Measurements from ENCODE around the gene LIN52. TPM values are rescaled to one million over a fixed set of nuclear protein-coding genes. Genes with fewer than 3 reads are reported as not detected.
"Not testable (repeated sequence)": the region's sequence is repeated elsewhere in the genome, so short reads cannot be mapped to it uniquely, and the experiment has no call there.

The LIN52 gene
- total RNA-seq, 2 experiments from 2014 or later = 12.0 to 15.0 TPM

DNA sequence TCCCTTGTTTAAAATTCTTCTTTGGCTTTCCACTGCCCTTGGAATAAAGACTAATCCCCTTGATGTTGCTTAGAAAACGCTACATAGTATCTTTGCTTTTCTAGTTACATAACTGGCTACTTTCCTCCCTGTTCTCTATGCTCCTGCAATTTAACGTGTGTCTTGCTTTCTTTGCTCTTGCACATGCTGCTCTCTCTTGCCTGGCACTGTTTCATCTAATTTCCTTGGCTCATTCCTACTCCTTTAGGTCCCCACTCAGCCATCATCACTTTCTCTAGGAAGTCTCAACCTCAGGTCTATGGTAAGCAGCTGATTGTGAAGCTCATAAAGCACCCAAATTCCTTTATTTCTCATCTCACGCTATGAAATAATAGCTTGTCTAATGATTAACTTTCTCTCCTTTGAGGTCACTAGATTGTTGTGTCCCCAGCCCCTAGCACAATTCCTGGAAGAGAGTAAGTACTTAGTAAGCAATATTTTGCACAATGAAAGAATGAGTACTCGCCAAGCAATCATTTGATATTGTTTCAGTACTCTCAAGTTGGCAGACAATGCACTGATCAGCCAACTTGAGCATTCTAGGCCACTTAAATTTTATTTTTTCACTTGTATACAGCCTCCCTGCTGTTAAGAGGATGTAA, 3.8 kb upstream of the LIN52 start:
- no peaks in the 10 kb centered on the region for H3K27me3 Mint-ChIP-seq

DNA sequence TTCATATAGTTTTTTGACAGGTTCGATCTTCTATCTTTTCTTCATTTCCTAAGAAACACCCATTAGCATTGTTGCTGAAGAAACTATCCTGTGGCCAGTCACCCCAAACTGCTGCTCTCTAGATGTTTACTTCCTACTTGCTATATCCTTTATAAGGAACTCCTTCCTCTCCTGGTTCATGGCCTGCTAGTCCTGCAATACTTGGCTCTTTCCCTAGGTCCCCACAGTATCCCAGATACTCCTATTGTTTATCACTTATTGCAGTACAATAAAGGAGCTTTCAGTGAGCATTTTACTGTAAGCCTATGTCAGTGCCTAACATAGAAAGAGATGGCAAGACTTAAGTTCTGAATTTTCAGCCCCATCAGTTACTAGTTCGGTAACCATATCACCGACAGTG, 3.3 kb upstream of the LIN52 start:
- Mint-ChIP-seq H3K27ac (no peak overlapping the region), H3K27me3 (no peaks in the 10 kb centered on the region), H3K36me3 (no peaks in the 10 kb centered on the region), H3K9me3 (no peaks in the 10 kb centered on the region), H3K4me1 (peaks cover 15% of the 10 kb centered on the region), H3K4me3 (no peak overlapping the region)
- POLR2A ChIA-PET = no interaction called here
- DNase-seq (no peak), ATAC-seq (ENCODE audit: low read depth) (no peak)

More for the DNA sequence above, 3.8 kb upstream of the LIN52 start:
- DNase-seq = no peak
- H3K27ac Mint-ChIP-seq = no peak overlapping the region
- H3K4me3 Mint-ChIP-seq = no peak overlapping the region
- ATAC-seq (ENCODE audit: low read depth) = no peak
- POLR2A ChIA-PET = no interaction called here
- H3K36me3 Mint-ChIP-seq = no peaks in the 10 kb centered on the region
- H3K4me1 Mint-ChIP-seq = peaks cover 11% of the 10 kb centered on the region
- no peaks in the 10 kb centered on the region for H3K9me3 Mint-ChIP-seq

DNA sequence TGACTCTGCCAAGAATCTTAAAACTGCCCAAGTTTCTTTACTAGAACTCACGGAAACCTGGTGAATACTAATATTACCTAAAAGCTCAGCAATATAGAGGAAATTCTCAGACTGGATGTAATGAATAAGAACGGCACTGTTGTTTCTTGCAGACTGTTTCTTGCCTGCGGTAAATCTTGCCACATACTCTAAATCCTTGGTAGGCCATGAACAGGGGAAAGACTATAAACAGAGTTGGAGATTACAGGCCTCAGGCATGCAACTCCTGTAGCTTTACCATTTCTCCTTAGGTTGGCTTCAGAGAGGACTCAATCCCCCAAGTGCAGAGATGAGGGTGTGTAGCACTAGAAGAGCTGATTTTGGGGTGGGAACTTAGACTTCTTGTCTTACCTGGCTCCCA, 1.6 kb upstream of the LIN52 start:
- Mint-ChIP-seq H3K27me3 (no peaks in the 10 kb centered on the region), H3K9me3 (no peaks in the 10 kb centered on the region), H3K4me1 (peaks cover 15% of the 10 kb centered on the region), H3K27ac (no peak overlapping the region), H3K4me3 (peak overlapping the region; percentile 94), H3K36me3 (peaks cover 2% of the 10 kb centered on the region)
- POLR2A ChIA-PET = interaction anchor here (1.1 to 1.3 kb wide), 2 partner anchors 64 to 329 kb away, joined by 3 to 6 read pairs; partner anchors contain the start of genes BBOF1 and ENTPD5
- DNase-seq = no peak
- no peak for ATAC-seq (ENCODE audit: low read depth)

DNA sequence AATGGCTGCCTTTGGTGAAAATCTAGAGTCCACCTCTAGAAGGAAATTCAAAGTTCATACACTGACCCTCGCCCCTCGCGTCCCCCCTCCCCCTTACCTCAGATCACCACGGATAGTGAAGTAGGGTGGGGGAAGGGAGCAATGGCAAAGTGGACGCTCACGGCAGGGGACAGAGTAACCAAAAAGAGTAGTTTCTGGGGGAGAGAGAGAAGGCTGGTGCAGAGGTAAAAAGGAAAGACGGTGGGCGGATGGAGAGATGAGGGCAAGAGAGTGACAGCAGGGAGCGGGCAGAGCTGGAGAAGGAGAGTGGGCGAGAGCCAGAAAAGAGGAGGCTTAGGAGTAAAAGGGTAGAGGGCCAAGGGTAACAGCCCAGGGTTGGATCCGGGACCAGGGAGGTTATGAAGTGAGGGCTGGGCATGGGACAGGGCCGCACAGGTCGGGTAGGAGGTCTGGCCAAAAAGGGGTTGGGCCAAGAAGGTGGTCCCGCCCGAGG, 926 bp upstream of the LIN52 start:
- Mint-ChIP-seq H3K9me3 (no peaks in the 10 kb centered on the region), H3K27ac (peak overlapping the region; percentile 93), H3K36me3 (peaks cover 5% of the 10 kb centered on the region), H3K4me1 (peaks cover 18% of the 10 kb centered on the region), H3K27me3 (no peaks in the 10 kb centered on the region), H3K4me3 (peak overlapping the region; percentile 94)
- DNase-seq (no peak), ATAC-seq (ENCODE audit: low read depth) (no peak)
- POLR2A ChIA-PET = interaction anchor here (1.0 to 1.3 kb wide), 3 partner anchors 65 to 330 kb away, joined by 3 to 6 read pairs (median 3); partner anchors contain the start of genes BBOF1 and ENTPD5

DNA sequence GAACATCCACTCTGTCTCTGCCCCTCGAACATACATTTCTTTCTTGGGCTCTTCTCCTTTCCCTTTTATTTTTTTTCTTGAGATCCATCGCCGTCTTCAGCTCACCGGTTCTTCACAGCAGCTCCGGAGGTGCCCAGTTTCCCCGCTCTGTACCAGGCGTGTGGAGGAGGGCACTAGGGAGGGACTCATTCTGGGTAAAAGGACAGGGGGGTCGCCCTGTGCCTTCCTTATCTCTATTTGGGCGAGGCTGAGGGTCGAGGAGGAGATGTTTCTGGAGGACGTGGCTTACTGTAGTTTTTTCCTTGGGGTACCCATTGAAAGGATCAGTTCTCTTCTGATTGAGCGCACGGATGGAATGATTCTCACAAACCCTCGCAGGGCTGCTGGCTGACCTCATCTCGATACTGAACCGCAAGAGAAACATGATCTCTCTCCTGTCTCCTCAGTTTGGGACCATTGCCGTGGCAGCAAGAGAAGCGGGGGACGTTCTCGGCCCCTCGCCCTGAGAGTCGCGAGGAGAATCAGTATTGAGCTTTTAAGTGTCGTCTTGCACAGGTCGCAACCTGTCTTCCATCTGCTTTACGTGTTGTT, 386 bp downstream of the LIN52 start:
- DNase-seq (no peak), ATAC-seq (ENCODE audit: low read depth) (peak; percentile 2)
- Mint-ChIP-seq H3K4me1 (peaks cover 23% of the 10 kb centered on the region), H3K9me3 (peaks cover 2% of the 10 kb centered on the region), H3K27me3 (no peaks in the 10 kb centered on the region), H3K27ac (peak overlapping the region; percentile 93), H3K4me3 (peak overlapping the region; percentile 94), H3K36me3 (peaks cover 14% of the 10 kb centered on the region)
- POLR2A ChIA-PET = interaction anchor here (1.0 to 1.1 kb wide), 3 partner anchors 66 to 1059 kb away, joined by 3 to 5 read pairs (median 3); partner anchors contain the start of genes ACOT2, BBOF1, ENTPD5 and ZFYVE1

DNA sequence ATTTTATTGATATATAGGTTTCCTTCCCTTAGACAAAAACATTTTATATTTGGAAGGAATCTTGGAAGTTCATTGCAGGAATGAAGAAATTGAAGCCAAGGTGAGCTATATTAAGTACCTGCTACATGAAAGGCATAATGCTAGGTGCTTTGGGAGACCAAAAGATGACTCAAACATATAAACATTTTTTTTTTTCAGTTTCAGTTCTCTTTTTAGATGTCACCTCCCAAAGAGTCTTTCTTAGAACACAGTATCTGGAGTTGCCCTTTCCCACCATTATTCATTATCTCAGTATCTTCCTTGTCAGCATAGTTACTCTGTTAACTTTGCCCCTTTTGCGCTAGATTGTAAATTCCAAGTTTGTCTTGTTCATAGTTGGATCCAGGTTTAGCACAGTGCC, 1.1 kb downstream of the LIN52 start:
- H3K4me3 Mint-ChIP-seq = peak overlapping the region; percentile 94
- POLR2A ChIA-PET = no interaction called here

DNA sequence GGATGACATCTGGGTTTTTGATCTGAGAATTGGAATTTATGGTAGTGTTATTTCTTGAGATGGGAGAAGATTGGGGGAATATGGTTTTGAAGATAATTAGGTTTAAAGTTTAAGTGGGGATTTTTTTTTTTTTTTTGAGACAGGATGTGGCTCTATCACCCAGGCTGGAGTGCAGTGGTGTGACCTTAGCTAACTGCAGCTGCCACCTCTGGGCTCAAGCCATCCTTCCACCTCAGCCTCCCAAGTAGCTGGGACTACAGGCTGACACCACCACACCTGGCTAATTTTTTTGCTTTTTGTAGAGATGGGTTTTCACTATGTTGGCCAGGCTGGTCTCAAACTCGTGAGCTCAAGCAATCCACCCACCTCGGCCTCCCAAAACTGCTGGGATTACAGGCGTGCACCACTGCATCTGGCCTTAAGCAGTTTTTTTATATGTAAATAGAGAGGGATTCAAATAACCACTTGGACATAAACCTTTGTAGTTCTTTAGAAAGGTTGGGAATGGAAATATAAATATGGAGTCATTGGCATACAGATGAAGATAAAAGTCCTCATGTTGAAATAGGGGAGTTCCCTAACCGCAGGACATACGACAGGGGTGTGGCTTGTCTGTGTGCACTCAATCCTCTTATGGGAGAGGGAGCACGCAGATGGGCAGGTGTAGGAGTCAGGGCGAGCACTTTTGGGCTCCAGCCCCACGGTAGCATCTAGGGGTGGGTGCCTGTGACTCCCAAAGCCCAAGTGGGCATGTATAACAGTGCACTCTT, 4.7 kb downstream of the LIN52 start:
- POLR2A ChIA-PET = no interaction called here
- peaks cover 2% of the 10 kb centered on the region for H3K9me3 Mint-ChIP-seq
- DNase-seq (no peak), ATAC-seq (ENCODE audit: low read depth) (no peak)
- peaks cover 17% of the 10 kb centered on the region for H3K4me1 Mint-ChIP-seq
- peaks cover 17% of the 10 kb centered on the region for H3K36me3 Mint-ChIP-seq
- peak overlapping the region; percentile 63 for H3K27ac Mint-ChIP-seq
- H3K27me3 Mint-ChIP-seq = no peaks in the 10 kb centered on the region
- no peak overlapping the region for H3K4me3 Mint-ChIP-seq

More for the DNA sequence above, 1.1 kb downstream of the LIN52 start:
- peaks cover 14% of the 10 kb centered on the region for H3K36me3 Mint-ChIP-seq
- H3K27me3 Mint-ChIP-seq = no peaks in the 10 kb centered on the region
- H3K9me3 Mint-ChIP-seq = peaks cover 2% of the 10 kb centered on the region
- ATAC-seq (ENCODE audit: low read depth) (no peak), DNase-seq (no peak)
- peaks cover 23% of the 10 kb centered on the region for H3K4me1 Mint-ChIP-seq
- peak overlapping the region; percentile 93 for H3K27ac Mint-ChIP-seq

DNA sequence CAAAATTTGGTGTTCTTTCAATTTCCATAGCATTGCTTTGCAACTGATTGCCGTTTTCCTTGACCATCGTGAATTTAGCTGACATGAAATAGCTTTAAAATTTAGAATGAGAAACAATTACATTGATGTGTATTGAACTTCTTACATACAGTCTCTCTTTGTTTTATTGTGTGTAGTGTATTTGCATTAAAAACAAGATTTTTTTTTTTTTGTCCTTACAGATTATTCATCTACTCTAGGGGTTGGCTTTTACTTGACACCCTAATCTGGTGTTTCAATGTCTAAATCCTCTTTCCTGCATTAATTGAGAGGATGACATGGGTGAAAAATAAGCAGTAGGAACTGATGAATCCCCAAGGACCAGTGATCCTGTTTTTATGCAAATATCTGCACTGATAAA, 20.6 kb downstream of the LIN52 start:
- POLR2A ChIA-PET = no interaction called here
- no peak overlapping the region for H3K27ac Mint-ChIP-seq
- H3K4me1 Mint-ChIP-seq = no peaks in the 10 kb centered on the region
- no peak for DNase-seq
- H3K4me3 Mint-ChIP-seq = no peak overlapping the region
- H3K27me3 Mint-ChIP-seq = no peaks in the 10 kb centered on the region
- no peaks in the 10 kb centered on the region for H3K9me3 Mint-ChIP-seq
- peaks cover 11% of the 10 kb centered on the region for H3K36me3 Mint-ChIP-seq
- no peak for ATAC-seq (ENCODE audit: low read depth)

DNA sequence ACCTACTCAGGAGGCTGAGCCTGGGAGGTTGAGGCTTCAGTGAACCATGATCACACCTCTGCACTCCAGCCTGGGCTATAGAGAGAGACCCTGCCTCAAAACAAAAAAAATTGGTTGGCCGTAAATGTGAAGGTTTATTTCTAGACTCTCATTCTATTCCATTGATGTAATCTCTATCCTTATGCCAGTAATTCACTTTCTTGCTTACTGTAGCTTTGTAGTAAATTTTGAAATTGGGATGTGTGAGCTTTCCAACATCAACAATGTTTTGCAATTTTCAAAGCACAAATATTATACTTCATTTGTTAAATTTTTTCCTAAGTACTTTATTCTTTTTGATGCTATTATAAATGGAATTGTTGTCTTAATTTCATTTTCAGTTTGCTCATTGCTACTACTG, 24.6 kb downstream of the LIN52 start:
- Mint-ChIP-seq H3K4me3 (no peak overlapping the region), H3K27ac (no peak overlapping the region), H3K4me1 (peaks cover 4% of the 10 kb centered on the region), H3K36me3 (peaks cover 10% of the 10 kb centered on the region), H3K9me3 (no peaks in the 10 kb centered on the region), H3K27me3 (no peaks in the 10 kb centered on the region)
- DNase-seq = no peak
- POLR2A ChIA-PET = no interaction called here
- no peak for ATAC-seq (ENCODE audit: low read depth)

DNA sequence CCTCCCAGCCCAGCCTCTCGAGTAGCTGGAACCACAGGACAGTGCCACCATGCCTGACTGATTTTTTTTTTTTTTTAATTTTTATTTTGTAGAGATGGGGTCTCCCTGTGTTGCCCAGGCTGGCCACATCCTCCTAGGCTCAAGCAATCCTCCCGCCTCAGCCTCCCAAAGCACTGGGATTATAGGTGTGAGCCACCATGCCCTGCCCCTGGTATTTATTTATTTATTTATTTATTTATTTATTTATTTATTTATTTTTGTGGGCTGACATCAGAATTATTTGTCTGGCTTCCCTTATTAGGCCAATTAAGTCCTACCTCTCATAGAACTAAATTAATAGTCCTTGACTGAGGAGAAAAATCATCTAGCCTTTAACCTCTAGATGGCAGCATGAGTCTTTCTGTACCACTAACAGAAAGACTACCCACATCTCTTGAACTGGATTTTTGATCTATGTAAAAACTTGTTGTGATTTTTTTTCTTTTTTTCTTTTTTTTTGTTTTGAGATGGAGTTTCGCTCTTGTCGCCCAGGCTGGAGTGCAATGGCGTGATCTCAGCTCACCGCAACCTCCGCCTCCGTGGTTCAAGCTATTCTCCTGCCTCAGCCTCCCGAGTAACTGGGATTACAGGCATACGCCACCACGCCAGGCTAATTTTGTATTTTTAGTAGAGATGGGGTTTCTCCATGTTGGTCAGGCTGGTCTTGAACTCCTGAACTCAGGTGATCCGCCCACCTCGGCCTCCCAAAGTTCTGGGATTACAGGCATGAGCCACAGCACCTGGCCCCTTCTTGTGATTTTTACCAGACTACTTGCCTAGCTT, 26.9 kb downstream of the LIN52 start:
- H3K4me3 Mint-ChIP-seq, H3K27me3 Mint-ChIP-seq, H3K27ac Mint-ChIP-seq, H3K9me3 Mint-ChIP-seq, H3K4me1 Mint-ChIP-seq, DNase-seq, H3K36me3 Mint-ChIP-seq, POLR2A ChIA-PET: not testable (repeated sequence)
- ATAC-seq (ENCODE audit: low read depth) = peak; percentile 45

DNA sequence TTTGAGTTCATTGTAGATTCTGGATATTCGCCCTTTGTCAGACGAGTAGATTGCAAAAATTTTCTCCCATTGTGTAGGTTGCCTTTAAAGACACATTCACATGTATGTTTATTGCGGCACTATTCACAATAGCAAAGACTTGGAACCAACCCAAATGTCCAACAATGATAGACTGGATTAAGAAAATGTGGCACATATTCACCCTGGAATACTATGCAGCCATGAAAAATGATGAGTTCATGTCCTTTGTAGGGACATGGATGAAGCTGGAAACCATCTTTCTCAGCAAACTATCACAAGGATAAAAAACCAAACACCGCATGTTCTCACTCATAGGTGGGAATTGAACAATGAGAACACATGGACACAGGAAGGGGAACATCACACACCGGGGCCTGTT, 40.7 kb downstream of the LIN52 start:
- POLR2A ChIA-PET; H3K27ac Mint-ChIP-seq; ATAC-seq (ENCODE audit: low read depth); H3K27me3 Mint-ChIP-seq; H3K4me3 Mint-ChIP-seq; H3K9me3 Mint-ChIP-seq; DNase-seq; H3K4me1 Mint-ChIP-seq: not testable (repeated sequence)
- peaks cover 26% of the 10 kb centered on the region for H3K36me3 Mint-ChIP-seq

DNA sequence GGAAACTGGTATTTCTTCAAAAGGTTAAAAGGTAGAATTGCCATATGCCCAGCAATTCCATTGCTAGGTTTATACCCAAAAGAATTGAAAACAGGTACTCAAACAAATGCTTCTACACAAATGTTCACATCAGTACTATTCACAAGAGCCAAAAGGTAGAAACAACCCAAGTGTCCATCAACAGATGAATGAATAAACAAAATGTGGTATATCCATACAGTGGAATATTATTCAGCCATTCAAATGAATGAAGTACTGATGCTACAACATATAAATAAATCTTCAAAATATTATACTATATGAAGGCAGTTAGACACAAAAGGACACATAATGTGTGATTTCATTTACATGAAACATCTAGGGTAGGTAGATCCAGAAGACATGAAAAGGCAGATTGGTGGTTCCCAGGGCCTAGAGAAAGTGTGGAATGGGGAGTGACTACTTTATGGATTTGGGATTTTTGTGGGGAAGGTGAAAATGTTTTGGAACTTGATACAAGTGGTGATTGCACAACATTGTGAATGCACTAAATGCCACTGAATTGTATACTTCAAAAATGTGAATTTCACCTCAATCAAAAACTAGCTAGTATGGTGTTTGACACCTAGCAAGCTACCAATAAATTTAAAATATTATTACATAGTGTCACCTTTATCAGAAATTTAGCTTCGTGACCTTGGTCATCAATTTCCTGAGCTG, 41.7 kb downstream of the LIN52 start:
- POLR2A ChIA-PET = interaction anchor here (0.5 kb wide), 1 partner anchor 10 kb away, joined by 3 read pairs; no protein-coding TSS in a partner anchor
- ATAC-seq (ENCODE audit: low read depth) (no peak), DNase-seq (no peak)
- H3K4me3 Mint-ChIP-seq = no peak overlapping the region
- no peak overlapping the region for H3K27ac Mint-ChIP-seq
- no peaks in the 10 kb centered on the region for H3K9me3 Mint-ChIP-seq
- no peaks in the 10 kb centered on the region for H3K27me3 Mint-ChIP-seq
- peaks cover 22% of the 10 kb centered on the region for H3K36me3 Mint-ChIP-seq
- no peaks in the 10 kb centered on the region for H3K4me1 Mint-ChIP-seq
